HG03097 (cell line): Measurements from ENCODE around the gene SSBP3.
"Not testable (repeated sequence)": the region's sequence is repeated elsewhere in the genome, so short reads cannot be mapped to it uniquely, and the experiment has no call there.

Experiments used
- ATAC-seq: cut with Tn5 transposase; IDR thresholded peaks from one replicate; pipeline ENCODE4 v1.9.1; 2021; ENCODE audit not compliant: unreplicated experiment, low FRiP score

Gene SSBP3

DNA sequence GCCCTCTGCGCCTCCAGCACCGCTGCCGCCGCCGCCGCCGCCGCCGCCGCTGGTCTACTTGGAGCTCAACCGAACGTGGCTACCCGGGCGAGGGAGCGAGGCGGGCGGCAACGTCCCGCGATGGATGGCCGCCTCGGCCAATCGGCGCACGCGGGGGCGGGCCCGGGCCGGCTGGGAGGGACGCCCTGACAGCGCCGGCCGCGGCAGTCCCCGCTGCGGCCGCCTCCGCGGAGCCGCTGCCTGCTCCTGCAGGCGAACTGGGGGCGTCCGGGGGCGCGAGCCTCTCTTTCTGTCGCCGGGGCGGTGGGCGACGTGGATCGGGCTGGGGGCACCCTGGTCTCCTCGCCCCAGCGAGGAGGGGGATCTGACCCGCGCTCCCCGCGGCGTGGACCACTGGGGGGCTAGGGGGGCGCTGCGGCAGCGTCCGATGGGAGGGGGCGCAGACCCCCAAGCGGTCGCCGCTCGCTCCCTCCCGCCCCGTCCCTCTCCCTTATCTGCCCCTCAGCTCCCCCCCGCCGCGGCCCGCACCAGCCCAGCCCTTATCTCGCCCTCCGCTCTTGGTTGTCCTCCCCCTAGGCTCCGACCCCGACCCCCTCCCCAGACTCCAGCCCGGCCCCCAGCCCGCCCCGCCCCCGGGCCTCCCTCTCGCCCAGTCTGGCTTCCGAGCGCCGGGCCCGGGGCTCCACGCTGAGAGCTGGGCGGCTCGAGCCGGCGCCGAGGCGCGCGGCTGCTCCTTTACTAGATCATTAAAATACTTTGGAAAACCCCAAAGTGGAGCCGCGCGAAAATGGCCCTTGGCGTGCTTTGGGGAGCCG is at the start of gene SSBP3:
TSS of gene SSBP3 (minus strand) at position 56 of the 815 bp plus-strand sequence.
- peak; percentile 79 for ATAC-seq

DNA sequence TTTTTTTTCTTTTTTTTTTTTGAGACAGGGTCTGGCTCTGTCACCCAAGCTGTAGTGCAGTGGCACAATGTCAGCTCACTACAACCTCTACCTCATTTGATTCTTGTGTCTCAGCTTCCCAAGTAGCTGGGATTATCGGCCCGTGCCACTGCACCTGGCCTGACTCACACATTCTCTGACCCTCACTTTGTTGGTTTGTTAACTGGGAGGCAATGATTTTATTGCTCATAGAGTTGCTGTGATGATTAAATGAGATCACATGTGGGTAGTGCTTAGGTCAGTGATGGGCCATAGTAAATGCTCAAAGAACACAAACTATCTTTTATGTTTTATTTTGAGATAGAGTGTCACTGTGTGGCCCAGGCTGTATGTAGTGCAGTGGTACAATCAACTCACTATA is 47.3 kb upstream of the SSBP3 start:
- ATAC-seq: no peak

DNA sequence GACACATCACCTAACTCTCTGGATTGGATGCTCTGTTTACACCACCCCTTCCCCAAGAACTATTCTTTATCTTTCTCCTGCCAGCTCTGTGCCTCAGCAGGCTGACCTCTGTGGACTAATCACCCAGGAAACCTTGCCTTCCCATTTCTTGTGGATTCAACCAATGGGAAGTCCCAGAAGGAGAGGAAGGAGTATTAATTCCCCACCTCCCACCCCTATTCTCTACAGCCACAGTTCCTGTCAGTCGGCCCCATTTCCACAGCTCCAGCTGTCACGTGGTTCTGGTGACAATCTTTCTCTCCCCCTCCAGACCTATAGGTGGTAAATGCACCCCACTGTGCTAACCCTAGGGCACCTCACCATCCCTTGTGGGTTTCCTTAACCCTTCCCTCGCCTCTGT is 46.8 kb upstream of the SSBP3 start:
- ATAC-seq: no peak

DNA sequence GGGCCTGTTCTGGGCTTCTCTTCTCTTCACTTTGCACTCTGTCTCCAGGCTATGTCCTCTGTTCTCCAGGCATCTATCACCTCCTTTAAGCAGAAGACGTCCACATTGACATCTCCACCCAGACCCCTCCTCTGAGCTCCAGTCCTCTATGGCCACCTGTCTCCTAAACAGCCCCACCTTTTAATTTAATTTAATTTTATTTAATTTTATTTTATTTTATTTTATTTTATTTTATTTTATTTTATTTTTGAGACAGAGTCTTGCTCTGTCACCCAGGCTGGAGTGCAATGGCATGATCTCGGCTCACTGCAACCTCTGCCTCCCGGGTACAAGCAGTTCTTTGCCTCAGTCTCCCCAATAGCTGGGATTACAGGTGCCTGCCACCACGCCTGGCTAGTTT is 43.2 kb upstream of the SSBP3 start:
- ATAC-seq: not testable (repeated sequence)

DNA sequence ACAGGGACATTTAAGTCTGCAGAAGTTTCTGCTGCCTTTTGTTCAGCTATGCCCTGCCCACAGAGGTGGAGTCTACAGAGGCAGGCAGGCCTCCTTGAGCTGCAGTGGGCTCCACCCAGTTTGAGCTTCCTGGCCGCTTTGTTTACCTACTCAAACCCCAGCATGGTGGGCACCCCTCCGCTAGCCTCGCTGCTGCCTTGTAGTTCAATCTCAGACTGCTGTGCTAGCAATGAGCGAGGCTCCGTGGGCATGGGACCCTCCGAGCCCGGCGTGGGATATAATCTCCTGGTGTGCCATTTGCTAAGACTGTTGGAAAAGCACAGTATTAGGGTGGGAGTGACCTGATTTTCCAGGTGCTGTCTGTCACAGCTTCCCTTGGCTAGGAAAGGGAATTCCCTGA is 42.6 kb upstream of the SSBP3 start:
- not testable (repeated sequence) for ATAC-seq

DNA sequence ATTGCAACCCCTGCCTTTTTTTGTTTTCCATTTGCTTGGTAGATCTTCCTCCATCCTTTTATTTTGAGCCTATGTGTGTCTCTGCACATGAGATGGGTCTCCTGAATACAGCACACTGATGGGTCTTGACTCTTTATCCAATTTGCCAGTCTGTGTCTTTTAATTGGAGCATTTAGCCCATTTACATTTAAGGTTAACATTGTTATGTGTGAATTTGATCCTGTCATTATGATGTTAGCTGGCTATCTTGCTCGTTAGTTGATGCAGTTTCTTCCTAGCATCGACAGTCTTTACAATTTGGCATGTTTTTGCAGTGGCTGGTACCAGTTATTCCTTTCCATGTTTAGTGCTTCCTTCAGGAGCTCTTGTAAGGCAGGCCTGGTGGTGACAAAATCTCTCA is 40.9 kb upstream of the SSBP3 start:
- ATAC-seq: not testable (repeated sequence)

DNA sequence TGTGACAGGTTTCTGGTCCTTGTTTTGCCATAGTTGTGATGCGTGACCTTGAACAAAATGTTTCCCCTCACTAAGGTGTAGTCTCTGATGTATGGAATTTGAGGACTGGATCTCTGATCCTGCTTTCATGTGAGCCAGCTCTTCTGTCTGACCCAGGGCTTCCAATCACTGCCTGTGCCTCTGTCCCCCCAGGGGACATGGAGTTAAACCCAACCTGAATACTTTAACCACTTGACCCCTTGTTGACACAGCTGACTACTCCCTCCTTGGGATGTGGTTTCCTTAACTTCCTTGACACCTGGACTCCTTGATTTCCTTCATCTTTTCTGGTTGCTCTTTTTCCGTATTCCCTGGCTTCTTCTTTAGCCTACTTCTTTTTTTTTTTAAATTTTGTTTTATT is 36.0 kb upstream of the SSBP3 start:
- no peak for ATAC-seq

DNA sequence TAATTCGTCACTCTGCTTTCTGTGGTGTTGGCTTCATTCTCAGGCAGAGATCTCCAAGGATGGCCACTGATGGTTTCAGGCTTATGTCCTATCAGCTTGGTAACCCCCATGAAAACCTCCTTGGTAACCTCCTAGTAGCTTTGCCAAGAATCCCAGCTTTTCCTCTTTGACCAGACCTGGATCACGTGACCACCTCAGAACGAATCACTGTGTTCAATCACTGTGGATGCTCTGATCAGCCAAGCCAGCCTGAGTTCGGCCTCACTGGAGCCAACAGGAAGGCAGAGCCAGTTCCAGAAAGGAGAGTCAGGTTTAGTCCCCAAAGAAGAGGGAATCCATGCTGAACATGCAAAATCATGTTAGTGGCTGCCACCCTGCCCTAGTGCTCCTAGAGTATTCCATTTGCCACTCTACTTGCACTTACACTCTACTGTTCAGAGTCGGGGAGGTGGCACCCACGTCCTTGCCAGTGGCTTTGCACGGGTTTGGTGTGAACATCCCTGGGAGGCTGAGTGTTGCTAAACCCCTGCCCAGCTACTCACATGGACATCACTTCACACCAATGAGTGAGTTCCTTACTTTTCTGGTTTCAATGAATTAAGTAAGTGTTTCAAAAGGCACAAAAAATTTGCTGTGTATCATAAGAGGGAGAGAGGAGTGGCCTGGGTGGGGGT is 33.5 kb upstream of the SSBP3 start:
- ATAC-seq: no peak

DNA sequence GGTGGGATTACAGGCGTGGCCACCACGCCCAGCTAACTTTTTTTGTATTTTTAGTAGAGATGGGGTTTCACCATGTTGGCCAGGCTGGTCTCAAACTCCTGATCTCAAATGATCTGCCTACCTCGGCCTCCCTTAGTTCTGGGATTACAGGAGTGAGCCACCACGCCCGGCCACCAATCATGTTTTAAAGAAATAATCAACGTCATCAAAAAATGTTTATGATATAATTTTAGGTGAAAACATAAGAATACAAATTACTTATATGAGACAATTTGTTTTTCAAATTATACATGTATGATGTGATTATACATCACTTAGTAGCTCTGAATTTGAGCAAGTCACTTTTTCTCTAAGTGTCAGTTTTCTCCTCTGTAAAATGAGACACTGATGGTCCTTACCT is 31.6 kb upstream of the SSBP3 start:
- no peak for ATAC-seq

DNA sequence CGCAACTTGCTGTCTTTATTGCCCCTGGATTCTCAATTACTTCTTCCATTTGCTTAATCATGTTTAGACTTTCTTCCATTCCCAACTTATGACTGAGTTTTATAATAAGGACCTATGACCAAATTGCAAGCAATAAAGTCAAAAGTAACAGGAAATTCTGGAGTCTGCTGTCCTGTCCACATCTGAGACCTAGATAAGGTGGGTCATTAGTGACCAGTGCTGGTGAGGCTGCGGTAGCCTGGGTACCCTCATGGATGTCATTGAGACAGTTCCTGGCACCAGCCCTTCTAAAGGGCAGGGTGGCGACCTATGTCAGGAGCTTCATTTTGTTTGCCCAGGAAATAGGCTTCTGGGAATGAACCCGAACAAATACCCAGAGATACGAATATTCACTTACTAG is 30.6 kb upstream of the SSBP3 start:
- ATAC-seq: no peak

DNA sequence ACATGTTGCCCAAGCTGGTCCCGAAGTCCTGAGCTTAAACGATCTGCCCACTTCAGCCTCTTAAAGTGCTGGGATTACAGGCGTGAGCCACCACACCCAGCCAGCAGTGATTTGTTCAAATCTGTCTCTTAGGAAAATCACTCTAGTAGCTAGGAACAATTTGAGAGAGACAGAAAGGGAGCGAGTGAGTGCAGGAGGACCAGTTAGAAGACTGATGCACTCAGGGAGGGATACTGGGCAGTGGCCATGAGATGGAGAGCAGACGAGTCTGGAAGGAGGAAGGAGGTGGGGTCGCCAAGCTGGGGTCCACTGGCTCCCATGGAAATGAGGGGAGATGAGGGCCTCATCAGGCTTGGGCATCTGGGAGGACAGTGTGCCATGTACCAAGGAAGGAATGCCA is 23.6 kb upstream of the SSBP3 start:
- no peak for ATAC-seq

DNA sequence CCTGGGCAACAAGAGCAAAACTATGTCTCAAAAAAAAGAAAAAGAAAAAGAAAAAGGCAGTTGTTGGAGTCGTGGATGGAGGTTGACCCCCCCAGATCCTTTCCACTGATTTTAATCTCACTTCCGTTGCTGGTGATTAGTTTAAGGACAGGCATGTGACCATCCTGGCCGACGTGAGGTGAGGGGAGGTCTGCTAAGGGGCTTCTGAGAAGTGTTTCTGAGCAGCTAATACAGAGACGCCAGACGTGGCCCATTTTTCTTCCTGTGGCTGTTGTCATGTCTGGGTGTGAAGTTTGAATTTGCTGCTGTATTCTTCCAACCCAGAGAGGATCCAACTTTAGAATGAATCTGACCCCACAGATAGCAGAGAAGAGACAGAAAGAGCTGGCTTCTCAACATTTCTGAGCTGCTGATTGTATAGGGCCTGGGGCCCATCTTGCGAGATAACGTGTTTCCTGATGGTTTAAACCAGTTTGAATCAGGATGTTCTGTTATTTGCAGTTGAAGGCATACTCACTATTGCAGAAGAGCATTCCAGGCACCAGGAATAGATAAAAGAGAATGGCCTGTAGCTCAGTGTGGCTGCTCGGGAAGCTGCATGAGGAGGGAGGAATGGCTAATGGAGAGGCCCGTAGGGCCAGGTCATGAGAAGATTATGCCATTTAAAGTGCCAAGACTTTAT is 22.8 kb upstream of the SSBP3 start:
- ATAC-seq: no peak

DNA sequence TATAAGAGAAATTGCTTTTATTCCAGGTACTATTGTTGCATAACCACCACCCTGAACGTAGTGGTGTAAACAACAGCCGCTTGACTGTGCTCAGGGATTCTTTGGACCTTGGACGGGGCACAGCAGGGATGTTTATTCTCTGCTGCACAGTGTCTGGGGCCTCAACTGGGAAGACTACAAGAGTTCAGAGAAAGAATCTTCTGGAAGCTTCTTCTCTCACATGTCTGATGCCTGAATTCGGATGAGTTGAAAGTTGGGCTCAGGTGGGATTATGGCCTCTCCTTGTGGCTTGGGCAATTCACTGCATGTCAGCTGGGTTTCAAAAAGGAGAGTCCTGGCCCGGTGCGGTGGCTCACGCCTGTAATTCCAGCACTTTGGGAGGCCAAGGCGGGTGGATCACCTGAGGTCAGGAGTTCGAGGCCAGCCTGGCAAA is 19.0 kb upstream of the SSBP3 start:
- ATAC-seq: no peak

DNA sequence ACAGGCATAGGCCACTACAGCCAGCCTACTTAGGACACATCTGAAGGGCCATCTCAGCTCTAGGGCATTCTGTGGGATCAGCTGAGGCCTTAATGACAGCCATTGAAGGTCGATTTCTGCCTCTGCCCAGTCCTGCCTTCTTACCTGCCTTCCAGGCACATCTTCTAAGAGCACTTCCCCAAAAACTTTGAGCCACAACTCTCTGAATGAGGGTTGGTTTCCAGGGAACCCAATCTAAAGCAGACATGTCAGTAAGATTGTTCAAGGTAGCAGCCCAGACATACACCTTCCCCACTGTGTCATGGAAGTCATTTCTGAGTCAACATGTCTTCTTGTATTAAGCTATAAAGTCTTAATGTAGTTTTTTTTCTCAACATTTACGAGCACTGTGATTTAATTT is 18.2 kb upstream of the SSBP3 start:
- no peak for ATAC-seq

DNA sequence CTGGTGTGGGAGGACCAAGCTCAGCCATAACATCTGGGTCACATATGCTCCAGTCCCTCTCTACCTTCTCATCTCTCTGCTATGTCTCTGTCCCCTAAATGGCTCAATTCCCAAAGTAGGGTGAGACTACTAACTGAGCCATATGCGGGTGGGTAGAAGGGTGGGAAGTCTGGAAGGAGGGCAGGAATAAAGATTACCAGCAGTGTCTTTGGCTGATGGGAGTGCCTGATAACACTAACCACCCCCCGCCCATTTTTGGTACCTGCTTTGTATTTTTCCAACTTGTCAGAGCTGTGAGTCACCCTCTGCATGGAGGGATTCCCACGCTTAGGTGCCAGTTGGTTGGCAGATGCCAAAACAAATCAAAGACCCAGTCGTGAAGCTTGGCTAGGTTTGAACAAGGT is 14.9 kb upstream of the SSBP3 start:
- ATAC-seq: no peak

DNA sequence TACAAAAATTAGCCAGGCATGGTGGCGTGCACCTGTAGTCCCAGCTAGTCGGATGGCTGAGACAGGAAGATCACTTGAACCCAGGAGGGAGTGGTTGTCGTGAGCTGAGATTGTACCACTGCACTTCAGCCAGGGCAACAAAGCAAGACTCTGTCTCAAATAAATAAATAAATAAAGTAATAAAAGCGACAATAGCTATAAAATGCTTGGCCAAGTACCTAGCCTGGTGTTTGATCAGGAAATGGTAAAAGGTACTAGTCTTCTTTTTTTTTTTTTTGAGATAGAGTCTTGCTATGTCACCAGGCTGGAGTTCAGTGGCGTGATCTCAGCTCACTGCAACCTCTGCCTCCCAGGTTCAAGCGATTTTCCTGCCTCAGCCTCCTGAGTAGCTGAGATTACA is 12.4 kb upstream of the SSBP3 start:
- ATAC-seq: not testable (repeated sequence)

DNA sequence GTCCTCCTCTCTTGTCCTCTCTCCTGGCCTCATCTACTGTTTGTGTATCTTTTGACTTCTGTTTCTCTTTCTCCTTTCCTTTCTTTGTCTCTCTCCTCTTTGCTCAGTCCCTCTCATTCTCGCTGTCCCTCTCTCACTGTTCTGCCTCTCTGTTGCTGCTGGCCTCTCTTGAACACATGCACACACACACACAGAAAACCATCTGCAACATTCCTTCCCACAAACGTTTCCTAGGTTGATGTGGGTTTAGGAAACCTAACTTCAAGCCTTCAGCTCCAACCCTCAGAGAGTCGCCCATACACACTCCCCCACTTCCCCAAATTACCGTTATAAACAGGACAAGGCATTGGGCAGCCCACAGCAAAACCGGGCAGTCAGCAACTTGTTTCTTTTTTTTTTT is 10.9 kb upstream of the SSBP3 start:
- ATAC-seq: no peak

DNA sequence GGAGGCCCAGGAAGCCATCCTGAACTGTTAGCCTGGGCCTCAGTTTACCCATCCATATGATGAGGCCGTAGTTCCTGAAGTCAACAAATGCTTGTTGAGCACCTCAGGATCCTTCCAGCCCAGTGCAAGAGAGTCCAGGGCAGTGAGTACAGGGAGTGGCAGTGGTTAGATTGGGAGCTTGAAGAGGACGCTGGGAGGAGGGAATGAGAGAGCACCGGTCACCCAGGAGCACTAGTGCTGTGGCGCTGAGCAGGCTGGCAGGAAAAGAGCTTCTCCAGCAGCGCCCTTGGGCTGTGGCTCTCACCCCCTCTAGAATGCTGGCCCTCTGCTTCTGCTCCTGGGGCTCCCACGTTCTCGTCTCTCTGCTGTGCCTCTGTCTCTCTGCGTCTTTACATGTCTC is 10.2 kb upstream of the SSBP3 start:
- ATAC-seq: no peak

DNA sequence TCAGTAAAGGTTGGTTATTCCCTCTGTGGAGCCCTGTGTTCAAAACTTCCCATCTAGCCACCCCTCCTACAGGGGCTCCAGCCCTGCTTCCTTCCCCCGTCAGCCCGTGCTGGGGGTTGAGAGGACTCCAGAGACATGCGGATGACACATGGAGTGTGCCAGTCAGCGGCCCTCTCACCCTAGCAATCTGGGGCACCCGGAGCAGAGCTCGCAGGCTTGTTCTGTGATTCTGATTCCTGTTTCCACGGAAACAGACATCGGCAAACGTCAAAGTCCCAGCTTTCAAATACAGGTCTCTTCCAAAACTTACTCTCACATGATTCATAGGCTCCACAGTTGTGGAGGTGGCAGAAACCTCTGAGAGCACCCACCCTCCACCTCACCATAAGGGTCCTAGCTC is 9.8 kb upstream of the SSBP3 start:
- no peak for ATAC-seq

DNA sequence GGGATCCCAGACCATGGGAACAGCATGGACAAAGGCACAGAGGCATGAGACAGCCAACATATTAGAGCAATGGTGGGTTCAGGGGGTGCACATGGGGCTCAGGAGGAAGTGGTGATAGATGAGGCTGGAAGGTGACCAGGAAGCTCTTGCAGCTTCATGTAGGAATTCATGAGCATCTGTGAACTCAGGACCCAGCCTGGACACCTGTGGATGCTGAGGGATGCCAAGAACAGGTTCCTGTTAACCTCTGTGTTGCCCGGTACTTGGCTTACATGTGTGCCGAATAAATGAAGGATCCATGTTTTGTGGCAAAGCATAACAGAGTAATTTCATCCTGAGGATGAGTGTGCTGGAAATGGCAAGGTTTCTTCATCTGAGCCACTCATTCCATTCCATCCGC is 9.3 kb upstream of the SSBP3 start:
- no peak for ATAC-seq

DNA sequence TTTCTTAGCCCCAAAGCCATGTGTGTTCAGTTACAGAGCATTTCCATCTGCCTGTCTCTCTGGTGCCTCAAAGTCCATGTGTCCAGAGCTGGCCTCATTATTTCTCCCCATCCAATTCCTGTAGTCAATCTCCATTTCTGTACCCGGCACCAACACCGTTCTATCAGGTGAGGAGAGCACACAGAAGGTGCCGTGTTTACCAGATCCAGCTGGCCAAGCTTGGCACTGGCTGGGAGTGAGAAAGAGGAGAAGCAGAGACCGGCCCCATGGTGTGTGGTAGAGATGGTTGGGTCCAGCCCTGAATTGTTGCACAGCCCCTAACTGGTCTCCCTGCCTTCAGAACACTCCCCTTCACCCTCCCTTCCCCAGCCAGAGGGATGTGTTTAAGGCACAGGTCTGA is 7.5 kb upstream of the SSBP3 start:
- ATAC-seq: no peak

DNA sequence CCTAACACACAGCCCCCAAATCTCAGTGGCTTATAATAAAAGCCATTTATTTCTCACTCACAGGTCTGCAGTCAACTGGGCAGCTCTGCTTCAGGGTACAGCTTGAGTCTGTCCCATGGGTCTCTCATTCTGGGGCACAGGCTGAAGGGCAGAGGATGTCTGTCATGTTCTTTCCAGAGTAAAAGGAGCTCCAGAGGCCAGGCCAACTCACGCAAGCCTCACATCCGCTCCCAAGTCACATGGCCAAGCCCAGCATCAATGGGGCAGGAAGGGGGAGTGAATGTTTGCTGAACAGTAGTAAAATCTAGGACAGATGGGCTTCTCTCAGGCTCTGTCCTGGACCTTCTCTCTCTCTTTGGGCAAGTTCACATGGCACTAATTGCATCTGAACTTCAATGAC is 7.1 kb upstream of the SSBP3 start:
- no peak for ATAC-seq
